ENCODE results near the gene CDC14A.

- TF ChIP-seq JUN (CRISPR knock-in tag; IDR thresholded peaks at IDR 0.05) (no peak), ZNF232 (CRISPR knock-in tag; IDR thresholded peaks at IDR 0.05) (no peak), CTCF (IDR thresholded peaks at IDR 0.05) (no peak), MAX (CRISPR knock-in tag; IDR thresholded peaks at IDR 0.05) (no peak), IRF1 (CRISPR knock-in tag; IDR thresholded peaks at IDR 0.05) (no peak), EMX1 (CRISPR knock-in tag; IDR thresholded peaks at IDR 0.05) (no peak), NR2C2 (CRISPR knock-in tag; IDR thresholded peaks at IDR 0.05) (no peak), GABPB1 (CRISPR knock-in tag; IDR thresholded peaks at IDR 0.05) (no peak), USF1 (CRISPR knock-in tag; IDR thresholded peaks at IDR 0.05) (no peak), ELF4 (CRISPR knock-in tag; IDR thresholded peaks at IDR 0.05; ENCODE audit: low read depth) (no peak)
Measured at GRCh38 chr1:100348549-100349144, 3.7 kb upstream of the CDC14A start.
